B cell (primary cell): ENCODE results near the gene HMX3. TPM values are rescaled to one million over a fixed set of nuclear protein-coding genes. Genes with fewer than 3 reads are reported as not detected.

ENCODE experiments used
- ATAC-seq: fragments of 200-7000 bp; cut with Tn5 transposase; one replicate; pipeline ENCODE4 v1.10.0; 2021; ENCODE audit warnings: low read depth, mild to moderate bottlenecking, moderate number of reproducible peaks, moderate library complexity
- CTCF ChIA-PET: fragments of 350-600 bp; sonication (Branson Sonifier 250); formaldehyde crosslinking; loops from one replicate; lab custom pipeline; 2021; ENCODE audit warnings: antibody characterized with exemption, inconsistent platforms; lab: Charles Lee
- POLR2A ChIA-PET: fragments of 350-600 bp; sonication (Branson Sonifier 250); formaldehyde crosslinking; loops from one replicate; lab custom pipeline; 2021; ENCODE audit warnings: antibody characterized with exemption; lab: Charles Lee
- DNase-seq: peaks from one replicate; pipeline ENCODE4 v3.0.0; 2013
- H2AFZ ChIP-seq: 2 replicates; pipeline ENCODE4 v1.6.1; 2012; ENCODE audit warnings: mild to moderate bottlenecking, low read depth, low read length; ENCODE audit not compliant: insufficient read depth, poor library complexity, severe bottlenecking
- H3K27ac ChIP-seq, 2 donors: 1 replicate in 1 of 2; 2 replicates in 1 of 2; pipeline ENCODE4 v1.5.1; 2012 to 2013; ENCODE audit warnings: low read length in 2 of 2, mild to moderate bottlenecking in 2 of 2, moderate library complexity in 1 of 2
- H3K27me3 ChIP-seq, 4 experiments: fragments of 200-600 bp in 1 of 4; sonication (generic) in 1 of 4; replicated peaks in 1 of 4; 1 replicate in 2 of 4; 2 replicates in 2 of 4; pipeline versions ENCODE4 v1.6.1 to v1.7.0; 2013 to 2016; ENCODE audit warnings: low read length in 3 of 4, mild to moderate bottlenecking in 2 of 4, mixed read lengths in 1 of 4, moderate library complexity in 1 of 4; ENCODE audit not compliant: insufficient read depth in 4 of 4, control insufficient read depth in 3 of 4; ENCODE audit errors: control extremely low read depth in 1 of 4
- H3K36me3 ChIP-seq, 2 experiments: replicated peaks in 1 of 2; 1 replicate in 1 of 2; 2 replicates in 1 of 2; pipeline versions ENCODE4 v1.6.1 to v1.7.1; 2013; ENCODE audit warnings: low read length in 1 of 2; ENCODE audit not compliant: insufficient read depth in 2 of 2, control insufficient read depth in 1 of 2; ENCODE audit errors: control extremely low read depth in 1 of 2, extremely low read depth in 1 of 2
- H3K4me1 ChIP-seq, 2 donors: fragments of 200-600 bp in 1 of 2; sonication (generic) in 1 of 2; 1 replicate in 1 of 2; 2 replicates in 1 of 2; pipeline versions ENCODE4 v1.5.1 to v1.6.1; 2013 to 2017; ENCODE audit warnings: low read length in 2 of 2; ENCODE audit not compliant: control insufficient read depth in 2 of 2, insufficient read depth in 2 of 2
- H3K4me2 ChIP-seq: replicated peaks from 2 replicates; pipeline ENCODE3; 2012; ENCODE audit warnings: mild to moderate bottlenecking, low read depth, low read length; ENCODE audit not compliant: poor library complexity, severe bottlenecking
- H3K4me3 ChIP-seq, 5 experiments: fragments of 200-600 bp in 1 of 5; sonication (generic) in 1 of 5; 1 replicate in 3 of 5; 2 replicates in 2 of 5; pipeline versions ENCODE4 v1.5.1 to v1.7.0; 2011 to 2016; ENCODE audit warnings: low read length in 4 of 5, mild to moderate bottlenecking in 4 of 5, low read depth in 2 of 5, control low read depth in 1 of 5, moderate library complexity in 1 of 5; ENCODE audit not compliant: insufficient read depth in 1 of 5; ENCODE audit errors: control extremely low read depth in 1 of 5, extremely low read depth in 1 of 5
- H3K79me2 ChIP-seq: fragments of 200-600 bp; sonication (generic); one replicate; pipeline ENCODE4 v1.6.0; 2016; ENCODE audit warnings: low read length; ENCODE audit not compliant: control insufficient read depth, insufficient read depth
- H3K9ac ChIP-seq: fragments of 200-600 bp; sonication (generic); 2 replicates; pipeline ENCODE4 v1.6.1; 2017; ENCODE audit warnings: mild to moderate bottlenecking, low read length, moderate library complexity
- H3K9me3 ChIP-seq, 3 donors: one replicate each; pipeline versions ENCODE4 v1.6.1 to v1.7.1; 2013; ENCODE audit warnings: low read length in 2 of 3; ENCODE audit not compliant: control insufficient read depth in 2 of 3, insufficient read depth in 1 of 3; ENCODE audit errors: control extremely low read depth in 1 of 3
- H4K20me1 ChIP-seq: 2 replicates; pipeline ENCODE4 v1.6.0; 2012; ENCODE audit warnings: mild to moderate bottlenecking, low read length; ENCODE audit not compliant: insufficient read depth, control insufficient read depth, poor library complexity, severe bottlenecking
- H3K27ac Mint-ChIP-seq: one replicate; pipeline ENCODE4 v1.8.0; 2021; ENCODE audit warnings: mixed read lengths
- H3K27me3 Mint-ChIP-seq: one replicate; pipeline ENCODE4 v1.8.0; 2021; ENCODE audit warnings: mixed read lengths
- H3K4me1 Mint-ChIP-seq: one replicate; pipeline ENCODE4 v1.8.0; 2021; ENCODE audit warnings: mixed read lengths
- H3K4me3 Mint-ChIP-seq: one replicate; pipeline ENCODE4 v1.8.0; 2021; ENCODE audit warnings: mixed read lengths
- H3K9me3 Mint-ChIP-seq: one replicate; pipeline ENCODE4 v1.8.0; 2022; ENCODE audit warnings: mixed read lengths; ENCODE audit not compliant: insufficient read depth
- CTCF ChIP-seq: fragments of 200-600 bp; IDR thresholded peaks from one replicate; pipeline ENCODE4 v1.8.0; 2022; ENCODE audit warnings: antibody characterized with exemption, mild to moderate bottlenecking
- EZH2 ChIP-seq: IDR thresholded peaks from 2 replicates; pipeline ENCODE4 v1.6.1; 2012; ENCODE audit warnings: borderline replicate concordance, low read depth, mild to moderate bottlenecking, moderate library complexity, low read length; ENCODE audit not compliant: insufficient read depth, poor library complexity, severe bottlenecking
- WGBS: methylation state at CpG from one replicate; pipeline ENCODE4 v1.1.5; 2013; ENCODE audit warnings: missing lambda C conversion rate; ENCODE audit not compliant: insufficient coverage; 5-methylcytosine and 5-hydroxymethylcytosine counted together
- intact Hi-C: fragments of 100-400 bp; cut with micrococcal nuclease; formaldehyde crosslinking; loops from one replicate; pipeline ENCODE4 v1.10.0; 2022
- polyA plus RNA-seq: library from polyadenylated mRNA; depleted of rRNA; stranded (reverse); fragments of >200 nt; gene quantifications from 2 replicates; pipeline ENCODE4 v1.2.3, GENCODE V29; 2012
- total RNA-seq, 2 donors: library from RNA; stranded (reverse); fragments of 120-200 nt in 1 of 2; gene quantifications; 1 replicate in 1 of 2; 2 replicates in 1 of 2; pipeline versions ENCODE4 v1.2.3 to v1.2.4, GENCODE V29; 2013 to 2022

HMX3 gene
- total and polyA plus RNA-seq, 2 donors (not counting 1 experiment from before 2014, with no cell fraction given), result not detected

DNA sequence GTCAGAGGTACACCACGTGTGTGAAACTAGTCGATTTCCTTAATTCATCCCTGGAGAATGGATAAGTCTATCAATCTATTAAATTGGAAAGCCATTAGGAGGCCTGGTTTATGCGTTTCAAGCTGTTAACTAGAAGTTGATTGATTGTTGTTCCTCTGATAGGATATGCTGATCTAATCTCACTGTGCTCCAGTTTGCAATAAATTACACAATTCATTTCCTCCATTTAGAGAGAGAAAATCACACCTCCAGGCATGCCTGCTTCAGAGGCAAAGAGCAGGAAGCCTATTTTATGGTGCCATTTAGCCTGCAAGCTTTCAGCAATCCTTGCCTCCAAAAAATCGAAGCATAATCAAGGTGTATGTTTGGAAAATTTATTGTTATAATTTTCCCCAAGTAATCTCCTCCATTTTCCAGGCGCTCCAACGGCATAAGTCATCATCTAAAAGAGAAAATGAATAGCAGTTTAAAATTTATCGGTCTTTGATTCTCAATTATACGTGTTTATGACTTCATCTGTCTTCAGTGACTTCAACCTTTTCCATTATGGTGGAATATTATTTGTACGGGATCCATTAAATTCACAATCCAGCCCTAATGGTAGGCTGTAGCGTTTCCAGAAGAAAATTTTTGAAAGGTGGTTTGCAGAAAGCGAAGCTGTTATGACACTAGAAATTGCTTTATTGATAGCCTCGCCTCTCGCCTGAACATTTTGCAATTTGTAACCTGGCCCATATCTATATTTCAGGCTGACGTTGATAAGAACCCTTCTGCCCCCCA, 42.9 kb upstream of the HMX3 start:
- no peak for TF ChIP-seq CTCF
- no peak for TF ChIP-seq EZH2
- Histone ChIP-seq H3K9me3 (no peaks in the 10 kb centered on the region), H3K27me3 (peaks cover 0 to 10% (median 0%) of the 10 kb centered on the region in 4 experiments), H2AFZ (no peak overlapping the region), H3K27ac (no peak overlapping the region), H3K9ac (no peak overlapping the region), H4K20me1 (no peaks in the 10 kb centered on the region), H3K36me3 (no peaks in the 10 kb centered on the region), H3K4me1 (no peaks in the 10 kb centered on the region), H3K4me3 (no peak overlapping the region), H3K4me2 (no peak overlapping the region), H3K79me2 (no peaks in the 10 kb centered on the region)
- Mint-ChIP-seq H3K4me3 (no peak overlapping the region), H3K27me3 (peaks cover 33% of the 10 kb centered on the region), H3K27ac (no peak overlapping the region), H3K4me1 (peaks cover 2% of the 10 kb centered on the region), H3K9me3 (no peaks in the 10 kb centered on the region)
- WGBS, result 90% methylated on average over 4 of the region's 14 CpGs
- ATAC-seq, result no peak
- ChIA-PET CTCF (no interaction called here), POLR2A (no interaction called here)
- intact Hi-C loops, result no loop called here
- no peak for DNase-seq

DNA sequence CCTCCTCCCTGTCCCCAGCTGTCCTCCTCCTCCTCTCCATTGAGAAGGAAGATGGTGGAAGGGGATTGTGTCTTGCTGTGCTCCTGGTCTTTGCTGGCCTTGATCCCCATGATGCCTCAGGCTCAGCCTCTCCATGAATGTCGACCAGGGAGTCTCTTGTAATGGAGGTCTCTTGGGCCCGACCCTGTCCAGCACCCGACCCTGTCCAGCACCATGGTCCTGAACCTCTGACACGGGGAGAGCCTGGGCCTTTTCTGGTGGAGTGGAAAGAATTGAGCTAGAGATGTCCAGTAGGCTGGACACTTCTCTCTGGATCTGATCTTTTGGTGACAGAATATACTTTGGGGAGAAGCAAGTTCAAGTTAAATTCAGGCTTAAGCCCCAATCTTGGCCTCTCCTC, 42.3 kb upstream of the HMX3 start:
- ChIA-PET CTCF (no interaction called here), POLR2A (no interaction called here)
- Histone ChIP-seq H4K20me1 (no peaks in the 10 kb centered on the region), H3K79me2 (no peaks in the 10 kb centered on the region), H3K27me3 (peaks cover 0 to 10% (median 0%) of the 10 kb centered on the region in 4 experiments), H3K36me3 (no peaks in the 10 kb centered on the region), H3K9me3 (no peaks in the 10 kb centered on the region), H2AFZ (no peak overlapping the region), H3K4me3 (no peak overlapping the region), H3K9ac (no peak overlapping the region), H3K4me1 (no peaks in the 10 kb centered on the region), H3K27ac (no peak overlapping the region), H3K4me2 (no peak overlapping the region)
- no peak overlapping the region for H3K27ac Mint-ChIP-seq
- DNase-seq, result no peak
- intact Hi-C loops, result no loop called here
- ATAC-seq, result no peak
- TF ChIP-seq EZH2 (no peak), CTCF (no peak)
- H3K4me1 Mint-ChIP-seq, result peaks cover 2% of the 10 kb centered on the region
- H3K27me3 Mint-ChIP-seq, result peaks cover 36% of the 10 kb centered on the region
- no peaks in the 10 kb centered on the region for H3K9me3 Mint-ChIP-seq
- no peak overlapping the region for H3K4me3 Mint-ChIP-seq
- 69% methylated on average over 3 of the region's 4 CpGs for WGBS
